IMR-90 (cell line): ENCODE results near the gene SLC12A4.
"Not testable (repeated sequence)": the region's sequence is repeated elsewhere in the genome, so short reads cannot be mapped to it uniquely, and the experiment has no call there.

Source experiments
- BHLHE40 ChIP-seq: fragments of 150-350 bp; IDR thresholded peaks from 2 replicates; pipeline ENCODE4 v1.6.1; 2016; ENCODE audit warnings: mild to moderate bottlenecking, low read depth, low read length
- CEBPB ChIP-seq: IDR thresholded peaks from 2 replicates; pipeline ENCODE4 v1.6.1; 2012; ENCODE audit warnings: low read depth, low read length, improper control_type of control experiment
- CHD1 ChIP-seq: IDR thresholded peaks from 2 replicates; pipeline ENCODE4 v1.6.1; 2012; ENCODE audit warnings: low read depth, low read length, improper control_type of control experiment
- CTCF ChIP-seq: conservative IDR thresholded peaks from 2 replicates; pipeline ENCODE4 v1.5.1; 2012; ENCODE audit warnings: mild to moderate bottlenecking, low read depth, low read length, improper control_type of control experiment
- FOS ChIP-seq: fragments of 150-350 bp; IDR thresholded peaks from 2 replicates; pipeline ENCODE4 v1.6.1; 2016; ENCODE audit warnings: low read depth, low read length
- MAFK ChIP-seq: IDR thresholded peaks from 2 replicates; pipeline ENCODE4 v1.6.1; 2012; ENCODE audit warnings: low read depth, low read length, improper control_type of control experiment
- MAZ ChIP-seq: IDR thresholded peaks from 2 replicates; pipeline ENCODE4 v1.6.1; 2012; ENCODE audit warnings: low read depth, mild to moderate bottlenecking, low read length, improper control_type of control experiment, moderate library complexity, borderline replicate concordance
- MXI1 ChIP-seq: IDR thresholded peaks from 2 replicates; pipeline ENCODE4 v1.6.1; 2012; ENCODE audit warnings: low read depth, mild to moderate bottlenecking, low read length, moderate library complexity, borderline replicate concordance
- NFE2L2 ChIP-seq: fragments of 150-350 bp; IDR thresholded peaks from 2 replicates; pipeline ENCODE4 v1.6.1; 2016; ENCODE audit warnings: low read depth, mild to moderate bottlenecking, low read length
- POLR2A ChIP-seq: IDR thresholded peaks from 2 replicates; pipeline ENCODE4 v1.6.1; 2012; ENCODE audit warnings: mild to moderate bottlenecking, low read depth, low read length
- RAD21 ChIP-seq: IDR thresholded peaks from 2 replicates; pipeline ENCODE4 v1.6.1; 2012; ENCODE audit warnings: low read length, improper control_type of control experiment
- RCOR1 ChIP-seq: IDR thresholded peaks from 2 replicates; pipeline ENCODE4 v1.6.1; 2012; ENCODE audit warnings: mild to moderate bottlenecking, low read length, improper control_type of control experiment; ENCODE audit not compliant: insufficient replicate concordance
- USF2 ChIP-seq: fragments of 150-350 bp; IDR thresholded peaks from 2 replicates; pipeline ENCODE4 v1.6.1; 2017; ENCODE audit warnings: mild to moderate bottlenecking, antibody characterized with exemption, low read length, low read depth
- TF ChIP-seq, protein P1 (sequence below): fragments of 150-350 bp; IDR thresholded peaks from 2 replicates; pipeline ENCODE4 v1.6.1; 2016; ENCODE audit warnings: low read depth, mild to moderate bottlenecking, low read length, moderate library complexity, borderline replicate concordance

GRCh38 chr16:67998779-67999688 lies 30.6 kb upstream of the SLC12A4 start, which contains the start of gene DPEP2:
- TF ChIP-seq CTCF, CEBPB, POLR2A, USF2, BHLHE40, RAD21, MAZ, MAFK, MXI1, RCOR1, FOS, NFE2L2, CHD1: not testable (repeated sequence)
- TF ChIP-seq, protein P1, sequence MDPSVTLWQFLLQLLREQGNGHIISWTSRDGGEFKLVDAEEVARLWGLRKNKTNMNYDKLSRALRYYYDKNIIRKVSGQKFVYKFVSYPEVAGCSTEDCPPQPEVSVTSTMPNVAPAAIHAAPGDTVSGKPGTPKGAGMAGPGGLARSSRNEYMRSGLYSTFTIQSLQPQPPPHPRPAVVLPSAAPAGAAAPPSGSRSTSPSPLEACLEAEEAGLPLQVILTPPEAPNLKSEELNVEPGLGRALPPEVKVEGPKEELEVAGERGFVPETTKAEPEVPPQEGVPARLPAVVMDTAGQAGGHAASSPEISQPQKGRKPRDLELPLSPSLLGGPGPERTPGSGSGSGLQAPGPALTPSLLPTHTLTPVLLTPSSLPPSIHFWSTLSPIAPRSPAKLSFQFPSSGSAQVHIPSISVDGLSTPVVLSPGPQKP, result not testable (repeated sequence)
